ENCODE results near the gene DCLRE1C. TPM values are rescaled to one million over a fixed set of nuclear protein-coding genes. Genes with fewer than 3 reads are reported as not detected.

DCLRE1C gene
- total RNA-seq (1 to 10 TPM; 2.8 to 9.9 TPM), polyA plus RNA-seq (1 to 10 TPM in 1 of 2 donors, under 1 TPM in 1; 0.93 to 3.5 TPM)

GRCh38 chr10:14954001-14954770 is at the start of gene DCLRE1C:
Gene DCLRE1C (minus strand): TSS chr10:14954096. CDS start chr10:14954010, 86 bp downstream.
- H3K27me3 ChIP-seq (ENCODE audit: control insufficient read depth in 4 of 4, insufficient read depth in 4 of 4, low read length in 3 of 4) = no peaks in the 10 kb centered on the region
- H3K9ac ChIP-seq (ENCODE audit: low read depth in 1 of 2, low read length in 2 of 2) = peak within 1 kb of the TSS in 1 of 2 donors; percentile 29
- no peaks in the 10 kb centered on the region for H3K36me3 ChIP-seq (ENCODE audit: control insufficient read depth in 4 of 4, insufficient read depth in 3 of 4, low read depth in 1 of 4, low read length in 3 of 4)
- peak; percentile 90 for DNase-seq (ENCODE audit: low spot score)
- H3K4me3 ChIP-seq (ENCODE audit: low read depth in 1 of 3, low read length in 3 of 3) = peak within 1 kb of the TSS; percentile 40 to 91 (median 76)
- H3K27ac ChIP-seq (ENCODE audit: low read depth in 1 of 2, low read length in 2 of 2) = peak within 1 kb of the TSS; percentile 65 to 68
- H3K9me3 ChIP-seq (ENCODE audit: control insufficient read depth in 4 of 4, low read length in 3 of 4) = no peaks in the 10 kb centered on the region
- peaks cover 2 to 20% (median 4%) of the 10 kb centered on the region in 4 donors for H3K4me1 ChIP-seq (ENCODE audit: control insufficient read depth in 4 of 4, insufficient read depth in 4 of 4, low read length in 3 of 4)
- WGBS = 2% methylated on average over 45 of the region's 45 CpGs
- TF ChIP-seq FOXA1 (IDR thresholded peaks at IDR 0.05) (no peak), ATF3 (IDR thresholded peaks at IDR 0.05) (no peak), RAD21 (IDR thresholded peaks at IDR 0.05) (peak in 1 of 2 donors; percentile 23), RXRA (IDR thresholded peaks at IDR 0.05) (peak in 1 of 2 donors; percentile 25), GABPA (IDR thresholded peaks at IDR 0.05 in 1 of 2, conservative IDR thresholded peaks at IDR 0.05 in 1 of 2) (peak; percentile 61 to 87), HNF4A (conservative IDR thresholded peaks at IDR 0.05) (peak; percentile 73 to 83), JUND (IDR thresholded peaks at IDR 0.05) (no peak), HNF4G (IDR thresholded peaks at IDR 0.05) (peak; percentile 49), SP1 (IDR thresholded peaks at IDR 0.05) (peak; percentile 87), YY1 (IDR thresholded peaks at IDR 0.05) (no peak), CTCF (IDR thresholded peaks at IDR 0.05; ENCODE audit: low read depth, low read length, missing input control) (no peak), NR2F2 (IDR thresholded peaks at IDR 0.05) (peak; percentile 66), TAF1 (conservative IDR thresholded peaks at IDR 0.05) (no peak), ZBTB33 (IDR thresholded peaks at IDR 0.05) (no peak), EGR1 (IDR thresholded peaks at IDR 0.05; ENCODE audit: low read depth in 2 of 2) (peak in 1 of 2 donors; percentile 52), FOXA2 (IDR thresholded peaks at IDR 0.05) (no peak)
- TF ChIP-seq, protein P1, sequence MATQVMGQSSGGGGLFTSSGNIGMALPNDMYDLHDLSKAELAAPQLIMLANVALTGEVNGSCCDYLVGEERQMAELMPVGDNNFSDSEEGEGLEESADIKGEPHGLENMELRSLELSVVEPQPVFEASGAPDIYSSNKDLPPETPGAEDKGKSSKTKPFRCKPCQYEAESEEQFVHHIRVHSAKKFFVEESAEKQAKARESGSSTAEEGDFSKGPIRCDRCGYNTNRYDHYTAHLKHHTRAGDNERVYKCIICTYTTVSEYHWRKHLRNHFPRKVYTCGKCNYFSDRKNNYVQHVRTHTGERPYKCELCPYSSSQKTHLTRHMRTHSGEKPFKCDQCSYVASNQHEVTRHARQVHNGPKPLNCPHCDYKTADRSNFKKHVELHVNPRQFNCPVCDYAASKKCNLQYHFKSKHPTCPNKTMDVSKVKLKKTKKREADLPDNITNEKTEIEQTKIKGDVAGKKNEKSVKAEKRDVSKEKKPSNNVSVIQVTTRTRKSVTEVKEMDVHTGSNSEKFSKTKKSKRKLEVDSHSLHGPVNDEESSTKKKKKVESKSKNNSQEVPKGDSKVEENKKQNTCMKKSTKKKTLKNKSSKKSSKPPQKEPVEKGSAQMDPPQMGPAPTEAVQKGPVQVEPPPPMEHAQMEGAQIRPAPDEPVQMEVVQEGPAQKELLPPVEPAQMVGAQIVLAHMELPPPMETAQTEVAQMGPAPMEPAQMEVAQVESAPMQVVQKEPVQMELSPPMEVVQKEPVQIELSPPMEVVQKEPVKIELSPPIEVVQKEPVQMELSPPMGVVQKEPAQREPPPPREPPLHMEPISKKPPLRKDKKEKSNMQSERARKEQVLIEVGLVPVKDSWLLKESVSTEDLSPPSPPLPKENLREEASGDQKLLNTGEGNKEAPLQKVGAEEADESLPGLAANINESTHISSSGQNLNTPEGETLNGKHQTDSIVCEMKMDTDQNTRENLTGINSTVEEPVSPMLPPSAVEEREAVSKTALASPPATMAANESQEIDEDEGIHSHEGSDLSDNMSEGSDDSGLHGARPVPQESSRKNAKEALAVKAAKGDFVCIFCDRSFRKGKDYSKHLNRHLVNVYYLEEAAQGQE (IDR thresholded peaks at IDR 0.05) = peak; percentile 22
- TF ChIP-seq, protein P2, sequence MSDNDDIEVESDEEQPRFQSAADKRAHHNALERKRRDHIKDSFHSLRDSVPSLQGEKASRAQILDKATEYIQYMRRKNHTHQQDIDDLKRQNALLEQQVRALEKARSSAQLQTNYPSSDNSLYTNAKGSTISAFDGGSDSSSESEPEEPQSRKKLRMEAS (IDR thresholded peaks at IDR 0.05) = peak; percentile 99
